ENCODE data around the gene TMSB4Y. TPM values are rescaled to one million over a fixed set of nuclear protein-coding genes. Genes with fewer than 3 reads are reported as not detected.

The TMSB4Y gene
- total and polyA plus RNA-seq, 10 of the 15 experiments (the other 5 are each of a cell fraction or from before 2014, with no cell fraction given) = not detected

DNA sequence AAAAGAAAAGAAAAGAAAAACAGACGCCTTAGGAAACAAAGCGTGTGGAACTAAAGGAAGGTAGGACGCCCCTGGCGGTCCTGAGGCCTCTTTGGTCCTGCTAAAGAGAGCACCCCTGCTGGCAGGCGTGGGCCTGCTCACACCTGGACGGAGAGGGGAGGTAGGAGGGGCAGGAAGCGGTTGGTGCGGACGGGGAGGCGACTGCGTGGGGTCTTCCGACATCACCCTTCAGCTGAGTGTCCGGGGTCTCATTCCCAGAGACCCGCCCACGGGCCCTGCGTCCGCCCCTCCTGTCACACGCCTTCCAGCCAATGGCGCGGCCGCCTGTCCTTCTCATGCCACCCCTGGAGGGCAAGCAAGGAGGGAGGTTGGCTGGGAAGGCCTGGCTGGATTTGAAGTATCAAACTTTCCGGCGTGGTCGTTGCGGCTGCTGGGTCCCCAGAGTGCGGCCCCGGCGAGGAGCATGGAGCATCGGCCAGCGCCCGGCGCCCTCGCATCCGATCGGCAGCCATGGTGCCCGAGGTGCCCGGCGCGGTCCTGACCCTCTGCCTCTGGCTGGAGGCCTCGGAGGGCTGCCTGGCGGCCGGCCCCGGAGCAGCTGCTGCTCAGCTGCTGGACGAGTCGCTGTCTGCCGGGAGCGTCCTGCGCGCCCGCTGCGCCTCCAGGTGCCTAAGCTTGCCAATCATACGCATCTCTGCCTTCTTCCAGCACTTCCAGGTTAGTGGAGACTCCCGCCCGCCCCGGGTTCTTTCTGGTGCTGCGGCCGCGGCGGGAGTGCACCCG is 47.8 kb downstream of the TMSB4Y start:
- TF ChIP-seq ZBED1 (IDR thresholded peaks at IDR 0.05; ENCODE audit: borderline replicate concordance) (no peak), TAF1 (IDR thresholded peaks at IDR 0.05; ENCODE audit: borderline replicate concordance, low read depth, low read length) (no peak), CBX3 (IDR thresholded peaks at IDR 0.05; ENCODE audit: borderline replicate concordance, low read depth) (no peak), FOXK2 (IDR thresholded peaks at IDR 0.05) (no peak), NFYB (IDR thresholded peaks at IDR 0.05; ENCODE audit: insufficient read depth, low read depth, low read length) (no peak), KAT2A (conservative IDR thresholded peaks at IDR 0.05; ENCODE audit: control insufficient read depth, low read depth, low read length) (no peak), CBX5 (IDR thresholded peaks at IDR 0.05; ENCODE audit: low read depth) (no peak), TCF3 (IDR thresholded peaks at IDR 0.05; ENCODE audit: borderline replicate concordance, insufficient read depth, low read depth, low read length) (no peak), SRF (IDR thresholded peaks at IDR 0.05; ENCODE audit: low read depth in 2 of 2, low read length in 2 of 2) (no peak)
- TF ChIP-seq, protein P1, sequence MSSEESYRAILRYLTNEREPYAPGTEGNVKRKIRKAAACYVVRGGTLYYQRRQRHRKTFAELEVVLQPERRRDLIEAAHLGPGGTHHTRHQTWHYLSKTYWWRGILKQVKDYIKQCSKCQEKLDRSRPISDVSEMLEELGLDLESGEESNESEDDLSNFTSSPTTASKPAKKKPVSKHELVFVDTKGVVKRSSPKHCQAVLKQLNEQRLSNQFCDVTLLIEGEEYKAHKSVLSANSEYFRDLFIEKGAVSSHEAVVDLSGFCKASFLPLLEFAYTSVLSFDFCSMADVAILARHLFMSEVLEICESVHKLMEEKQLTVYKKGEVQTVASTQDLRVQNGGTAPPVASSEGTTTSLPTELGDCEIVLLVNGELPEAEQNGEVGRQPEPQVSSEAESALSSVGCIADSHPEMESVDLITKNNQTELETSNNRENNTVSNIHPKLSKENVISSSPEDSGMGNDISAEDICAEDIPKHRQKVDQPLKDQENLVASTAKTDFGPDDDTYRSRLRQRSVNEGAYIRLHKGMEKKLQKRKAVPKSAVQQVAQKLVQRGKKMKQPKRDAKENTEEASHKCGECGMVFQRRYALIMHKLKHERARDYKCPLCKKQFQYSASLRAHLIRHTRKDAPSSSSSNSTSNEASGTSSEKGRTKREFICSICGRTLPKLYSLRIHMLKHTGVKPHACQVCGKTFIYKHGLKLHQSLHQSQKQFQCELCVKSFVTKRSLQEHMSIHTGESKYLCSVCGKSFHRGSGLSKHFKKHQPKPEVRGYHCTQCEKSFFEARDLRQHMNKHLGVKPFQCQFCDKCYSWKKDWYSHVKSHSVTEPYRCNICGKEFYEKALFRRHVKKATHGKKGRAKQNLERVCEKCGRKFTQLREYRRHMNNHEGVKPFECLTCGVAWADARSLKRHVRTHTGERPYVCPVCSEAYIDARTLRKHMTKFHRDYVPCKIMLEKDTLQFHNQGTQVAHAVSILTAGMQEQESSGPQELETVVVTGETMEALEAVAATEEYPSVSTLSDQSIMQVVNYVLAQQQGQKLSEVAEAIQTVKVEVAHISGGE (CRISPR knock-in tag; IDR thresholded peaks at IDR 0.05) = no peak
- FAIRE-seq = no peak
- H3K4me2 ChIP-seq (ENCODE audit: control insufficient read depth, insufficient read depth) = no peak overlapping the region
- SMC1A ChIA-PET (ENCODE audit: uncharacterized antibody, unreplicated experiment) = no interaction called here
- intact Hi-C loops (cut with micrococcal nuclease; ENCODE audit: unreplicated experiment) (no loop called here), in situ Hi-C loops (cut with MboI) (no loop called here)
- H3K27ac ChIP-seq (ENCODE audit: control insufficient read depth, insufficient read depth) = no peak overlapping the region
- ATAC-seq = no peak
- H3K79me2 ChIP-seq (ENCODE audit: control insufficient read depth, insufficient read depth, low read length) = no peaks in the 10 kb centered on the region
- no peak for DNase-seq (ENCODE audit: low read depth, low spot score)
- H4K20me1 ChIP-seq (ENCODE audit: control insufficient read depth, insufficient read depth) = no peaks in the 10 kb centered on the region
- no CpG with 5 or more reads among the region's 60 CpGs for WGBS (ENCODE audit: insufficient coverage, insufficient replicate concordance, low lambda C conversion rate, missing lambda C conversion rate)
- no peaks in the 10 kb centered on the region for H3K27me3 ChIP-seq (replicated peaks in 1 of 2; ENCODE audit: control insufficient read depth in 2 of 2, insufficient read depth in 2 of 2, low read length in 1 of 2)
- H3K9me3 ChIP-seq (replicated peaks; ENCODE audit: control insufficient read depth, insufficient read depth, low read length) = no peaks in the 10 kb centered on the region
- H3K36me3 ChIP-seq (ENCODE audit: control insufficient read depth in 2 of 2, insufficient read depth in 2 of 2, low read length in 1 of 2) = no peaks in the 10 kb centered on the region
- no peaks in the 10 kb centered on the region for H3K4me1 ChIP-seq (ENCODE audit: control insufficient read depth, insufficient read depth, low read length)
- no TSS peak for BruUV-seq (replicated peaks)
- no peak overlapping the region for H2AFZ ChIP-seq (ENCODE audit: control insufficient read depth, low read depth, low read length)
- RAD21 ChIA-PET (ENCODE audit: unreplicated experiment) = no interaction called here
- no peak overlapping the region for H3K4me3 ChIP-seq
- CTCF ChIA-PET = no interaction called here
- no peak overlapping the region for H3K9ac ChIP-seq (ENCODE audit: control insufficient read depth, insufficient read depth, low read length)
- POLR2A ChIA-PET = no interaction called here

Measured in GM12878 (cell line).